ENCODE results near the gene IQUB.

GRCh38 chr7:123557016-123557397, 22.6 kb upstream of the IQUB start:
- no peak for TF ChIP-seq CTCF (conservative IDR thresholded peaks at IDR 0.05; ENCODE audit: low read length)
- TF ChIP-seq EZH2phosphoT487 (IDR thresholded peaks at IDR 0.05; ENCODE audit: borderline replicate concordance), result no peak
